Right cardiac atrium (tissue), 5 donors: Measurements from ENCODE around the gene DPF3. TPM values are rescaled to one million over a fixed set of nuclear protein-coding genes. Genes with fewer than 3 reads are reported as not detected.
A peak's percentile ranks its signal among the peaks of the same experiment; 100 is the strongest.

ENCODE experiments used
- ATAC-seq, 2 donors: fragments of 200-7000 bp; cut with Tn5 transposase; one replicate each; pipeline versions ENCODE4 v1.8.0 to v1.9.1; 2020; ENCODE audit warnings: moderate library complexity in 2 of 2, mild to moderate bottlenecking in 1 of 2
- DNase-seq, 3 donors: peaks; one replicate each; pipeline ENCODE4 v3.0.0-alpha.2; 2020
- H3K27ac ChIP-seq: one replicate; pipeline ENCODE4 v1.5.1; 2013; ENCODE audit warnings: mild to moderate bottlenecking, low read length, control low read depth, moderate library complexity
- H3K27me3 ChIP-seq: one replicate; pipeline ENCODE4 v1.6.1; 2013; ENCODE audit not compliant: control insufficient read depth, insufficient read depth
- H3K4me1 ChIP-seq: one replicate; pipeline ENCODE4 v1.6.1; 2013; ENCODE audit warnings: low read length; ENCODE audit not compliant: control insufficient read depth, insufficient read depth
- H3K4me3 ChIP-seq: one replicate; pipeline ENCODE4 v1.5.1; 2013; ENCODE audit warnings: low read length, control low read depth
- H3K9me3 ChIP-seq: one replicate; pipeline ENCODE4 v1.6.1; 2013; ENCODE audit warnings: low read length; ENCODE audit not compliant: control insufficient read depth
- WGBS: extraction: QIAGEN DNeasy Blood & Tissue Kit; methylation state at CpG from one replicate; pipeline ENCODE4 v1.1.7; 2013; 5-methylcytosine and 5-hydroxymethylcytosine counted together
- intact Hi-C, 4 donors: fragments of 100-400 bp; cut with DNase I; formaldehyde crosslinking; loops; one replicate each; pipeline versions ENCODE4 v1.11.0 to v1.14.0; 2022 to 2023
- polyA plus RNA-seq: library from polyadenylated mRNA; stranded (reverse); fragments of 200-250 nt; gene quantifications from one replicate; pipeline ENCODE4 v1.2.3, GENCODE V29; 2013
- total RNA-seq, 4 donors: library from RNA; stranded (reverse); fragmentation: NEBNext Ultra II Directional; extraction: Animal tissue kit (Norgen Biotek cat#: 25700); gene quantifications; one replicate each; pipeline ENCODE4 v1.2.1, GENCODE V29; 2021
- donor health status: healthy with polysubstance abuse.
- donor health status: DM: no; HTN: yes; CAD: no.
- donor health status: DM: no; HTN: no; CAD: no.
- donor health status: DM: no; HTN: yes; CAD: no; lungs with severe emphysema.
- donor health status: DM: yes; HTN: yes; CAD: no.

The DPF3 gene
- total and polyA plus RNA-seq, 5 donors, result 16.5 to 33.0 (median 25.9) TPM

DNA sequence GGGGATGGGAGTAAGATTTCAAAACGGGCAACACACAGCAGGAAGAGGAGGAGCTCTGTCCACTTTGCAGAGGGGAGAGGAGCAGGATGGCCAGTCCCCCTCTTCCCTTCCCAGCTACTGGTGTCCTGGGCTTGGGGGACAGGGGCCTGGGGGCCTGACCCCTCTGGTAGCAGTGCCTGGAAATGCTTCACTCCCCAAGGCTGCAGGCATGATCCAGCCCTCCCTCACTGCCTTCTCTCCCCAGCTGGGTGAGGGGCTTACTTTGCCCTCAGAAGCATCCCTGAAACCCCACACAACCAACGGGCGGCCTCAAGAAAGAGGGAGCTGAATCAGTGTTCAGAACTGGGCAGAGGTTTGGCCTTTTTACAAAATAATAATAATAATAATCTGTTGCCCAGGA is 279.5 kb downstream of the DPF3 start:
- Histone ChIP-seq H3K27ac (no peak overlapping the region), H3K27me3 (no peaks in the 10 kb centered on the region), H3K9me3 (no peaks in the 10 kb centered on the region), H3K4me1 (peaks cover 35% of the 10 kb centered on the region), H3K4me3 (no peak overlapping the region)
- intact Hi-C loops, result loop anchor here in 1 of 4 donors (10.0 kb wide), 1 partner anchor 280 kb away; the partner anchor contains the start of gene DPF3
- ATAC-seq, result no peak
- 78% methylated on average over 3 of the region's 3 CpGs for WGBS
- no peak for DNase-seq

DNA sequence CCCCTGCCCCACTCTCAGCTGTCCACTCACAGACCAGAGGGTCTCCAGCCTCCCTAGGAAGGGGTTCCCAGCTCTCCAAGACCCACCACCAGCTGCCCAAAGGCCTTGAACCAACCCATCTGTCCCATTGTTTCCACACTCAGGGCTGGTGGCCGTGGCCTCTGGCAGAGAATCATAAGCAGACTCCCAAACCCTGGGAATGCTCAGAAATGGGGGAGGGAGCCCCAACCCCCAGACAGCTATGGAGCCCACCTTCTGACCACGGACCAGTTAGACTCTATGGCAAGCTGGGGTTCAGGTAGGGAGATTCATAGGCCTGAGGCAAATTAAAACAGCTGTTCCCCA is 280.0 kb downstream of the DPF3 start:
- Histone ChIP-seq H3K27me3 (no peaks in the 10 kb centered on the region), H3K4me3 (no peak overlapping the region), H3K27ac (peak overlapping the region; percentile 73), H3K4me1 (peaks cover 35% of the 10 kb centered on the region), H3K9me3 (no peaks in the 10 kb centered on the region)
- DNase-seq (no peak), ATAC-seq (no peak)
- intact Hi-C loops, result loop anchor here in 1 of 4 donors (10.0 kb wide), 1 partner anchor 281 kb away; the partner anchor contains the start of gene DPF3
- WGBS, result 76% methylated on average over 2 of the region's 2 CpGs

DNA sequence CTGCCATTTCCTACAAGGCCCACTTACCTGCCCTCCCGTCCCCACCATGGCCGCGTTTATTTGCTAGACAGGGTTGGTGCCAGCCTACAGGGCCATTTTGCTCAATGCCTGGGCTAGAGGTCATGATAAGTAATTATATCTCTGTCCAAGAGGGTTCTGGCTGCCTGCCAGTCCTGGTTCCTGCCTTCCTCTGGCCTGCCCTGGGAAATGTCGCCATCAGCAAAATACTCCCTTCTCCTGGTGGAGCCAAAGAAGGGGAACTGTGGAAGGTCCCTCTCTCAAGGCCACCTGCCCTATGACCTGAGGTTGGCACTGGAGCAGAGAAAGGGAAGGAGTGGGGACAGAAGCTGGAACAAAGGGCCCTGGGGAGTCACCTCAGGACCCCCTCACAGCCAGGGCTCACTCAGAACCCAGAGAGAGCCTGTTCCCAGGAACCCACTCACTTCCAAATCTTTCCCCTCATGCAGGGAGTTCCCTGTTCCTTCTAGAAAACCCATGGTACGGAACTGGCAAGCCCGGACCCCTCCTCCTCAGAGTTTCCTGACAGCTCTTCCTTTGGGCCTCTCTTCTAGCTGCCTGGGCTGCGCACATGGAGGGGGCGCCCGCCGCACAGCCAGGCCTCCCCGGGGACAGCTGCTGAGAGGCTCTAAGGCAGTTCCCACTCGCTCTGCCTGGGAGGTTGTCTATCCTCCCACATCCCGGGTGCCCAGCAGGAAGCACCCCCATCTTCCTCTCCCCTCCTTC is 280.5 kb downstream of the DPF3 start:
- peak; percentile 72 to 91 (median 86) for DNase-seq
- Histone ChIP-seq H3K27me3 (no peaks in the 10 kb centered on the region), H3K4me3 (no peak overlapping the region), H3K27ac (peak overlapping the region; percentile 73), H3K9me3 (no peaks in the 10 kb centered on the region), H3K4me1 (peaks cover 34% of the 10 kb centered on the region)
- ATAC-seq, result peak; percentile 35 to 55
- WGBS, result 50% methylated on average over 13 of the region's 13 CpGs
- intact Hi-C loops, result loop anchor here in 1 of 4 donors (10.0 kb wide), 1 partner anchor 281 kb away; the partner anchor contains the start of gene DPF3

DNA sequence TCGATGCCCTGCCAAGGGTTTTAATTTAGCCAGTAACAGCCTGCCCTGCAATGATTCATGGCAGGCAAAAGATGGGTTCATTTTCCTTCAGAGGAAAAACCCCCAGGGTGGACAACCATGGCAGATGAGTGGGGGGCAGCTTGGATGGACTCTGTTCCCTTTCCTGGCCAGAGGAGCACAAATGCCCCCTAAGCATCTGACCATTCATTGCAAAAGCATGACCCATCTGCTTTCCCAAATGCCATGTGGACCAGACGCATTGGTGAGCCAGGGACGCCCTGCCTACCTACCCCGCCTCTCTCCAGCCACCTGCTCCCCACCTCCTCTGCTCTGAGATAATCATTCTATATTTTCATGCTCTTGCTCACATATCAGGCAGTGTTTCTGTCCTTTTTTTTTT is 281.9 kb downstream of the DPF3 start:
- DNase-seq (no peak), ATAC-seq (no peak)
- Histone ChIP-seq H3K4me3 (no peak overlapping the region), H3K27ac (no peak overlapping the region), H3K9me3 (no peaks in the 10 kb centered on the region), H3K4me1 (peaks cover 28% of the 10 kb centered on the region), H3K27me3 (no peaks in the 10 kb centered on the region)
- 93% methylated on average over 4 of the region's 4 CpGs for WGBS
- intact Hi-C loops, result loop anchor here in 1 of 4 donors (10.0 kb wide), 1 partner anchor 283 kb away; the partner anchor contains the start of gene DPF3

DNA sequence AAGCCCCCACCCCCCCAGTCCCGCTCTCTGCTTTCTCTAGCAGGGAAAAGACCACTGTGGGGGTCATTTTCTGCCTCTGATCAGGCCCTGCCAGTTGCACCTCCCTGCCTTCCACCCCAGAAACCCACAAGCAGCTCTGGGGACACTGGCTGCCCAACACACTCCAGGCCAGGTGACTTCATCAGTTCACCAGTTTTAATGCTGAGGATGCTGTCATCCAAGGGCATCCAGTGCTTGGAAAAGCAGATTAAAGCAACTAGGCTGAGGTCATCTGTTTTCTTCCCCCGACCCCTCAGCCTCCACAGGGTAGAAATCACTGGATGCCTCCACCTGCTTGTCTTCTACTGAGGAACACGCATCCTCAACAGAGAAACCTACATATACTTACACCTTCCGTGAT is 282.4 kb downstream of the DPF3 start:
- Histone ChIP-seq H3K9me3 (no peaks in the 10 kb centered on the region), H3K27me3 (no peaks in the 10 kb centered on the region), H3K27ac (no peak overlapping the region), H3K4me1 (peaks cover 24% of the 10 kb centered on the region), H3K4me3 (no peak overlapping the region)
- ATAC-seq (no peak), DNase-seq (no peak)
- WGBS, result 93% methylated on average over 4 of the region's 4 CpGs
- intact Hi-C loops, result loop anchor here in 1 of 4 donors (10.0 kb wide), 1 partner anchor 283 kb away; the partner anchor contains the start of gene DPF3

DNA sequence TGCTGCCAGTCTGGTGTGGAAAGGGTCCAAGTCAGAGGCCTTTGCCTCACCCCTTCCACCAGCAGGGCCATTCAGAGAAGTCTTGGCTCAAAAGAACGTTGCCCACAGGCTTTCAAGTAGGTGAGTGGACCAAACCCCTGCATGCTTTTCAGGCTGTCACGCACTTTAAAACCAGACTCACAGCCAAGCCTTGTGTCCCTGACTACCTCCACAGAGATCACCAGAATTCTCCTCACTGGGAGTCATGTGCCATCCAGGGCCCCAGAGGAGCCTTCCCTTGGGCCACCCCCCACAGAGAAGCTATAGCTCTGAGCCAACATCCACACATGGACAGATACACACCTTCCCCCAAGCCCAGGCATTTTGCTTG is 283.1 kb downstream of the DPF3 start:
- H3K9me3 ChIP-seq, result no peaks in the 10 kb centered on the region
- no peak for DNase-seq
- 69% methylated on average over 2 of the region's 2 CpGs for WGBS
- intact Hi-C loops, result loop anchor here in 1 of 4 donors (10.0 kb wide), 1 partner anchor 284 kb away; the partner anchor contains the start of gene DPF3
- H3K4me3 ChIP-seq, result no peak overlapping the region
- ATAC-seq, result no peak
- H3K4me1 ChIP-seq, result peaks cover 17% of the 10 kb centered on the region
- no peak overlapping the region for H3K27ac ChIP-seq
- no peaks in the 10 kb centered on the region for H3K27me3 ChIP-seq

DNA sequence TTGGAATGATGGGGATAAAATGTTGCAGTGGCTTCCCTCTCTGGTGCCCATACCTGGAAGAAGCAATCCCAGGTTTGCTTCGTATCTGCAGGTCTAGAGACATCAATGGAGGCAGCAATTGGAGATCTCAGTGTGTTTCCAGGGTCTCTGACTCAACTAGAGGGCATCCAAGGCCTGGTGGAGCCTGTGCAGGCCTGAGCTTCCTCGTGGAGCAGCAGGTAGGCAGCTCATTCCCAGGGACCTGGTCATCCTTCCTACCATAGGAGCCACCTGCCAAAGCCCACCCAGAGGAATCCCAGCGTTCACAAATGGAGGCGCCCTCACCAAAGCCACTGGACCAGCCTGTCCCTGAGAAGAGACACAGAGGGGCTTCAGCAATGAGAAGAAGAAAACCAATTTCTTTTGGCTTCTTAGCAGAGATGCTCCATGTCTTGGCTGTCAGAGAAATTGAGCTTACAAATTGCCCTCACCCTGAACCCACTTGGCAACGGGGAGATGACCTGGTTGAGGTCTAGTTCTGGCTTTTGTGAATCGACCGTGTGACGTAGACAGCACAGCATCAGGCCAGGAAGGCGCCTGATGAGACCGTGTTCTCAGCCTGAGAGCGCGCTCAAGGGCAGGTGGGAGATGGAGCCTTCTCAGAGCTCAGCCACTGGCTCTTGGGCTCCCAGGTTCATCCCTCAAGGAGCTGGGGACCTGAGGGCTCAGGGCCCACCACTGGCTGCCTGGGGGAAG is 283.6 kb downstream of the DPF3 start:
- Histone ChIP-seq H3K9me3 (no peaks in the 10 kb centered on the region), H3K4me3 (no peak overlapping the region), H3K27ac (no peak overlapping the region), H3K27me3 (no peaks in the 10 kb centered on the region), H3K4me1 (peaks cover 14% of the 10 kb centered on the region)
- intact Hi-C loops, result loop anchor here in 1 of 4 donors (10.0 kb wide), 1 partner anchor 285 kb away; the partner anchor contains the start of gene DPF3
- DNase-seq (no peak), ATAC-seq (no peak)
- 88% methylated on average over 12 of the region's 12 CpGs for WGBS

DNA sequence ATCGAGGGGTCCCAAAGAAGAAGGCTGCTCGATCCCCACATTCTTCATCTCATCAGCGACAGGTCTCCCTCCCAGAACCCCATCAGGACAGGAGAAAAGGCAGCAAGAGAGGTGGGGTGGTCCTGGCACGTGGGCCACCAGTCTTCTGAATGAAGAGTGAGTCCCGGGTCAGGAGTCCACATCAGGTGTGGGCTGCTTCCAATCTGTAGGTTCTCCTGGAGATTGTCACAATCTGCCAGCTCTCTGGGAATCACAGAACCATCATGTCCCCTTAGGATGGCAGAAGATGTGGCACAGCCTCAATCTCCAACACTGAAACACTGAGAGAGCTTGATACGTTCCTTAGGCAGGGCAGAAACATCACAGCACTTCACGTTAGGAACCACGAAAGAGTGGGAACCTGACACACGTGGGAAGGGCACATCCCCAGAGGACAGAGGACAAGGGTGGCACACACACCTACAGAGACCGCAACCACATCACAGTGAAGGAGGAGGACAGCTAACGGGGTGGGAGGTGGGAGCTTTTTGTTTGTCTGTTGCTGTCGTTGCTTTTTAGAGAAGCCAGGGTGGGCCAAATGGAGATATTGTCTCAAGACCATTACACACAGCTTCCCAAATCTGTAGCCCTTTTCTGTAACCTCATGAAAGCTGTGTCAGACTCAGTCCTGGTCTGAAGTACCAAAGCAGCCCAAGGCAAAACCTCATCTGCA is 284.5 kb downstream of the DPF3 start:
- DNase-seq, result no peak
- H3K4me3 ChIP-seq, result no peak overlapping the region
- no peaks in the 10 kb centered on the region for H3K27me3 ChIP-seq
- WGBS, result 91% methylated on average over 12 of the region's 12 CpGs
- peaks cover 14% of the 10 kb centered on the region for H3K4me1 ChIP-seq
- no peak for ATAC-seq
- intact Hi-C loops, result no loop called here
- no peaks in the 10 kb centered on the region for H3K9me3 ChIP-seq
- no peak overlapping the region for H3K27ac ChIP-seq

DNA sequence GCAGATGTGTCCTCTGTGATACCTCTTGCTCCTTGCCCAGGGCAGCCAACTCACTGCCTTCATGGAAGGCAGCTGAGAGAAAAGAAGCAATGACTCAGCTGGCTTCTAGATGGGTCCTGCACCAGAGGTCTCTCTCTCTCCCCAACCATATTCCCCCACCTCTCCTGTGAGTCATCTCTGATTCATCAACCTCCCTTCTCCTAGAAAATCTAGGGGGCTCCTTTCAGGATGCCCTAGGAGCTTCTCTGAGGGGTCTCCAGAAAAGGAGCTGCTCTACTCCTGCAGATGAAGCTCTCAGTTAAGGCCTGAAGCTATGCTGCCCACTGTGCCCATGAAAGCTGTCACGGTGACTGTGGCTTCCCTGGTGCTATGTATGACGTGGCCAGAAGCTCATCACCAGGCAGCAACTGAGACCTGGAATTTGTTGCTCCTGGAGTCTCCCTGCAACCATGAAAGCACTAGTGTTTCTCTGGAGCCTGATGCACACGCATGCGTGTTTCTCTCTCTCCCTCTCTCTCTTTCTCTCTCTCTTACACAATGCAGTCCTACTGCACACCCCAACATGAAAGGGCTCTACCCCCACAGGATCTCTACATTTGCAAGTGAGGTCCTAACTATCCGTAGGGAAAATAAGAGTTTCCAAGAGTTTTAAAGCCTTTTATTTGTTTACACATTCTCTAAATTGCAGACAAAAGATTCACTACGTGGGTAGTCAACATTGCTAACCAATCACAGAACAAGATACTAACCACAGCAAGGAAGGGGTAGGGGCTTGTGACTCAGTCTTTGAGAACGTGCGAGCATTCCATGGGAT is 285.3 kb downstream of the DPF3 start:
- ATAC-seq, result no peak
- DNase-seq, result no peak
- Histone ChIP-seq H3K27ac (no peak overlapping the region), H3K9me3 (no peaks in the 10 kb centered on the region), H3K4me1 (peaks cover 10% of the 10 kb centered on the region), H3K27me3 (no peaks in the 10 kb centered on the region), H3K4me3 (no peak overlapping the region)
- intact Hi-C loops, result no loop called here
- 89% methylated on average over 8 of the region's 8 CpGs for WGBS

DNA sequence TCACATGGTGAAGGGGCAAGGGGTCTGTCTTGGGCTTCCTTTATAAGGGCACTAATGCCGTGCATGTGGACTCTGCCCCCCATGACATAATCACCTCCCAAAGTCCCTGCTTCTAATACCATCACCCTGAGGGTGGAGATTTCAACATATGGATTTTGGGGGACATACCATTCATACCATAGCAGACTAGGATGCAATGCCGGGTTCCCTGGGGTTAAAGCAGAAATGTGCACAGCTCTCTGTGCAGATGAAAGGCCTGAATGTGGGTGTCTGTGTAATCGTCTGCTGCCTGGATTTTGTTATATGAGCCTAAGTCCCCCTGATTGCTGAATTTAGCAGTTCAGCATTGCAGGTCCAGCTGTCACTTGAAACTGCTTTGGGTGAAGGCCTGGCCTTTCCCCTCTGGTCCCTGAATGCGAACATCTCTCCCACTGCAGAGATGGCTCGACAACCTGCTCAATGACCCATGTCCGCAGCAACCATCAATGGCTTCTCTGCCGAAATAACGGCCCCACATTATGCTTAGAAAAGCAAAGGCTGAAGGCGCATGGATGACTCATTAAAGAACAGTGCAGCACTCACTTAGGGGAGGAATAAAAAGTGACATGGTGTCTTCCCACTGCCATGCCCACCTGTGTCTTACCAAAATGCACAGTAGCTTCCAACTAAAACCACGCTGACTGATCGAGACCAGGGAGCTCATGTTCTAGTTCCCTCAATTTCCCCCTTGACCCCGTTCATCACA is 286.3 kb downstream of the DPF3 start:
- peaks cover 2% of the 10 kb centered on the region for H3K4me1 ChIP-seq
- no peaks in the 10 kb centered on the region for H3K27me3 ChIP-seq
- DNase-seq, result no peak
- 93% methylated on average over 12 of the region's 12 CpGs for WGBS
- no peak overlapping the region for H3K4me3 ChIP-seq
- no peak overlapping the region for H3K27ac ChIP-seq
- H3K9me3 ChIP-seq, result no peaks in the 10 kb centered on the region
- intact Hi-C loops, result no loop called here
- no peak for ATAC-seq
